Bronchial epithelial cell (primary cell): ENCODE measurements around the gene DNM1. TPM values are rescaled to one million over a fixed set of nuclear protein-coding genes. Genes with fewer than 3 reads are reported as not detected.

Experiments used
- DNase-seq: peaks from one replicate; pipeline ENCODE4 v3.0.0-alpha.2; 2010; ENCODE audit warnings: low read depth
- FAIRE-seq: peaks from 2 replicates; lab custom pipeline; 2011; peaks lifted over from hg19 to GRCh38; lab: Jason Lieb, UNC
- H3K27me3 ChIP-seq: 2 replicates; pipeline ENCODE4 v1.5.1; 2011; ENCODE audit warnings: low read length; ENCODE audit not compliant: control insufficient read depth, insufficient read depth
- H3K36me3 ChIP-seq: 2 replicates; pipeline ENCODE4 v1.5.1; 2011; ENCODE audit warnings: low read length; ENCODE audit not compliant: control insufficient read depth, insufficient read depth
- H3K4me3 ChIP-seq: 2 replicates; pipeline ENCODE4 v1.5.1; 2011; ENCODE audit warnings: mild to moderate bottlenecking, low read depth, low read length, control low read depth
- CTCF ChIP-seq: IDR thresholded peaks from 2 replicates; pipeline ENCODE4 v1.5.1; 2011; ENCODE audit warnings: mild to moderate bottlenecking, moderate library complexity, low read length, control low read depth, inconsistent platforms; ENCODE audit not compliant: insufficient read depth, severe bottlenecking
- total RNA-seq: library from RNA; depleted of rRNA; stranded (reverse); fragments of >200 nt; gene quantifications from 2 replicates; pipeline ENCODE4 v1.2.1, GENCODE V29; 2014

Gene DNM1
- total RNA-seq, 1 donor from 2014 or later = 0.53 TPM

- peaks cover 26% of the 10 kb centered on the region for H3K36me3 ChIP-seq
- no peak overlapping the region for H3K4me3 ChIP-seq
- no peaks in the 10 kb centered on the region for H3K27me3 ChIP-seq
- no peak for FAIRE-seq
- DNase-seq = peak; percentile 41
- TF ChIP-seq CTCF = no peak
Measured at GRCh38 chr9:128164307-128164885, 38.8 kb upstream of the DNM1 start.

GRCh38 chr9:128166169-128166568 lies 37.0 kb upstream of the DNM1 start:
- FAIRE-seq (no peak), DNase-seq (no peak)
- no peak for TF ChIP-seq CTCF
- no peak overlapping the region for H3K4me3 ChIP-seq
- H3K27me3 ChIP-seq = no peaks in the 10 kb centered on the region
- peaks cover 31% of the 10 kb centered on the region for H3K36me3 ChIP-seq

GRCh38 chr9:128167209-128167608 lies 36.0 kb upstream of the DNM1 start:
- Histone ChIP-seq H3K4me3 (no peak overlapping the region), H3K27me3 (no peaks in the 10 kb centered on the region), H3K36me3 (peaks cover 30% of the 10 kb centered on the region)
- DNase-seq = no peak
- TF ChIP-seq CTCF = no peak
- no peak for FAIRE-seq

- no peaks in the 10 kb centered on the region for H3K27me3 ChIP-seq
- no peak for TF ChIP-seq CTCF
- H3K36me3 ChIP-seq = peaks cover 28% of the 10 kb centered on the region
- no peak for FAIRE-seq
- no peak overlapping the region for H3K4me3 ChIP-seq
- no peak for DNase-seq
Measured at GRCh38 chr9:128168731-128169308, 34.4 kb upstream of the DNM1 start.

GRCh38 chr9:128169492-128169891 lies 33.7 kb upstream of the DNM1 start:
- FAIRE-seq = no peak
- peaks cover 30% of the 10 kb centered on the region for H3K36me3 ChIP-seq

More at GRCh38 chr9:128169492-128169891, 33.7 kb upstream of the DNM1 start:
- Histone ChIP-seq H3K27me3 (no peaks in the 10 kb centered on the region), H3K4me3 (no peak overlapping the region)
- no peak for DNase-seq
- no peak for TF ChIP-seq CTCF
